H9 (cell line): ENCODE measurements around the gene ATF2. TPM values are rescaled to one million over a fixed set of nuclear protein-coding genes. Genes with fewer than 3 reads are reported as not detected.

Experiments
- DNase-seq: peaks from one replicate; pipeline ENCODE4 v3.0.0-alpha.2; 2017
- H2AFZ ChIP-seq: one replicate; pipeline ENCODE4 v1.6.1; 2013; ENCODE audit warnings: mild to moderate bottlenecking, low read length, control low read depth, moderate library complexity
- H2AK5ac ChIP-seq: 2 replicates; pipeline ENCODE4 v1.6.1; 2013; ENCODE audit warnings: low read length, control low read depth, mixed read lengths; ENCODE audit not compliant: insufficient read length
- H2BK120ac ChIP-seq: one replicate; pipeline ENCODE4 v1.6.1; 2013; ENCODE audit warnings: low read depth, mild to moderate bottlenecking, low read length, control low read depth, inconsistent platforms; ENCODE audit not compliant: poor library complexity, severe bottlenecking
- H2BK12ac ChIP-seq: 2 replicates; pipeline ENCODE4 v1.6.1; 2013; ENCODE audit warnings: low read length, control low read depth, mixed read lengths, low read depth; ENCODE audit not compliant: insufficient read length
- H2BK15ac ChIP-seq: 2 replicates; pipeline ENCODE4 v1.6.1; 2013; ENCODE audit warnings: low read depth, low read length, control low read depth
- H2BK20ac ChIP-seq: one replicate; pipeline ENCODE4 v1.6.1; 2013; ENCODE audit warnings: low read depth, mild to moderate bottlenecking, low read length, control low read depth, inconsistent platforms; ENCODE audit not compliant: poor library complexity, severe bottlenecking
- H2BK5ac ChIP-seq: 2 replicates; pipeline ENCODE4 v1.6.1; 2013; ENCODE audit warnings: low read length, control low read depth, mixed read lengths; ENCODE audit not compliant: insufficient read length
- H3K14ac ChIP-seq: 2 replicates; pipeline ENCODE4 v1.6.1; 2013; ENCODE audit warnings: low read length, control low read depth; ENCODE audit not compliant: insufficient read depth
- H3K18ac ChIP-seq: 2 replicates; pipeline ENCODE4 v1.6.1; 2013; ENCODE audit warnings: low read depth, mild to moderate bottlenecking, mixed read lengths, low read length, control low read depth; ENCODE audit not compliant: insufficient read length
- H3K23ac ChIP-seq: 2 replicates; pipeline ENCODE4 v1.6.1; 2013; ENCODE audit warnings: low read length, control low read depth, mixed read lengths, low read depth; ENCODE audit not compliant: insufficient read length
- H3K23me2 ChIP-seq: 2 replicates; pipeline ENCODE4 v1.6.1; 2013; ENCODE audit warnings: low read depth, mild to moderate bottlenecking, mixed read lengths, low read length, control low read depth; ENCODE audit not compliant: insufficient read length, poor library complexity, severe bottlenecking
- H3K27ac ChIP-seq: 2 replicates; pipeline ENCODE4 v1.5.1; 2013; ENCODE audit warnings: low read length, control low read depth, mixed read lengths, low read depth; ENCODE audit not compliant: insufficient read length
- H3K27me3 ChIP-seq: 2 replicates; pipeline ENCODE4 v1.6.1; 2013; ENCODE audit warnings: low read length, control low read depth, inconsistent platforms; ENCODE audit not compliant: insufficient read depth
- H3K4ac ChIP-seq: 2 replicates; pipeline ENCODE4 v1.6.1; 2013; ENCODE audit warnings: low read depth, mild to moderate bottlenecking, control low read depth, inconsistent platforms, low read length, moderate library complexity
- H3K4me1 ChIP-seq: 2 replicates; pipeline ENCODE4 v1.6.1; 2013; ENCODE audit warnings: low read length, control low read depth, inconsistent platforms; ENCODE audit not compliant: insufficient read depth
- H3K4me2 ChIP-seq: 2 replicates; pipeline ENCODE4 v1.6.1; 2013; ENCODE audit warnings: low read length, control low read depth, mixed read lengths; ENCODE audit not compliant: insufficient read length, insufficient read depth
- H3K56ac ChIP-seq: 2 replicates; pipeline ENCODE4 v1.6.1; 2013; ENCODE audit warnings: low read depth, mild to moderate bottlenecking, mixed read lengths, low read length, control low read depth; ENCODE audit not compliant: insufficient read length
- H3K79me1 ChIP-seq: 2 replicates; pipeline ENCODE4 v1.6.1; 2013; ENCODE audit warnings: low read depth, mild to moderate bottlenecking, moderate library complexity, low read length, control low read depth, inconsistent platforms; ENCODE audit not compliant: insufficient read depth, poor library complexity, severe bottlenecking
- H3K79me2 ChIP-seq: 2 replicates; pipeline ENCODE4 v1.6.1; 2013; ENCODE audit warnings: low read length, control low read depth, inconsistent platforms; ENCODE audit not compliant: insufficient read depth
- H3K9ac ChIP-seq: 2 replicates; pipeline ENCODE4 v1.6.1; 2013; ENCODE audit warnings: low read length, control low read depth, mixed read lengths; ENCODE audit not compliant: insufficient read length; ENCODE audit errors: extremely low read depth
- H3K9me3 ChIP-seq: one replicate; pipeline ENCODE4 v1.6.1; 2013; ENCODE audit warnings: low read depth, low read length, inconsistent platforms; ENCODE audit not compliant: control insufficient read depth
- H3T11ph ChIP-seq: one replicate; pipeline ENCODE4 v1.6.1; 2013; ENCODE audit warnings: mild to moderate bottlenecking, low read length, control low read depth, inconsistent platforms
- H4K20me1 ChIP-seq: one replicate; pipeline ENCODE4 v1.6.1; 2013; ENCODE audit not compliant: control insufficient read depth, insufficient read length, insufficient read depth
- H4K5ac ChIP-seq: 2 replicates; pipeline ENCODE4 v1.6.1; 2013; ENCODE audit warnings: low read depth, mild to moderate bottlenecking, mixed read lengths, low read length, control low read depth; ENCODE audit not compliant: insufficient read length
- H4K8ac ChIP-seq: replicated peaks from 2 replicates; pipeline ENCODE4 v1.6.1; 2013; ENCODE audit warnings: low read length, control low read depth, mixed read lengths, low read depth; ENCODE audit not compliant: insufficient read length
- H4K91ac ChIP-seq: 2 replicates; pipeline ENCODE4 v1.6.1; 2013; ENCODE audit warnings: low read depth, mild to moderate bottlenecking, moderate library complexity, mixed read lengths, low read length, control low read depth; ENCODE audit not compliant: insufficient read length
- H3K27ac Mint-ChIP-seq, 3 experiments: 2 replicates in 2 of 3; 3 replicates in 1 of 3; pipeline ENCODE4 v1.8.0; 2020 to 2021; ENCODE audit warnings: mixed read lengths in 3 of 3, mild to moderate bottlenecking in 1 of 3, moderate library complexity in 1 of 3
- H3K27me3 Mint-ChIP-seq: 2 replicates; pipeline ENCODE4 v1.8.0; 2021; ENCODE audit warnings: low read depth, mild to moderate bottlenecking, moderate library complexity, mixed read lengths
- H3K36me3 Mint-ChIP-seq, 3 experiments: 2 replicates in 2 of 3; 3 replicates in 1 of 3; pipeline ENCODE4 v1.8.0; 2020 to 2021; ENCODE audit warnings: low read depth in 3 of 3, mixed read lengths in 3 of 3; ENCODE audit not compliant: insufficient read depth in 1 of 3
- H3K4me1 Mint-ChIP-seq, 2 experiments: 2 replicates each; pipeline ENCODE4 v1.8.0; 2020; ENCODE audit warnings: mixed read lengths in 2 of 2
- H3K4me3 Mint-ChIP-seq, 2 experiments: 2 replicates in 1 of 2; 3 replicates in 1 of 2; pipeline ENCODE4 v1.8.0; 2020 to 2021; ENCODE audit warnings: mild to moderate bottlenecking in 2 of 2, mixed read lengths in 2 of 2, moderate library complexity in 1 of 2
- H3K9me3 Mint-ChIP-seq, 2 experiments: 2 replicates in 1 of 2; 3 replicates in 1 of 2; pipeline ENCODE4 v1.8.0; 2020; ENCODE audit warnings: mild to moderate bottlenecking in 2 of 2, mixed read lengths in 2 of 2, moderate library complexity in 1 of 2
- WGBS: extraction: QIAGEN DNeasy Blood & Tissue Kit; methylation state at CpG from one replicate; pipeline ENCODE4 v1.1.7; 2013; ENCODE audit warnings: missing lambda C conversion rate, low lambda C conversion rate, mixed read lengths; ENCODE audit not compliant: insufficient read length; ENCODE audit errors: extremely low coverage; 5-methylcytosine and 5-hydroxymethylcytosine counted together
- total RNA-seq: library from RNA; stranded (reverse); gene quantifications from 2 replicates; pipeline ENCODE4 v1.2.1, GENCODE V29; 2021
- TF ChIP-seq, protein P1 (sequence below): fragments of 200-600 bp; sonication (generic); conservative IDR thresholded peaks from 3 replicates; pipeline ENCODE4 v1.8.0; 2021; ENCODE audit warnings: antibody characterized with exemption, mild to moderate bottlenecking

Gene ATF2
- total RNA-seq, 1 experiment from 2014 or later: 40.9 TPM

GRCh38 chr2:175035806-175036205, 132.2 kb downstream of the ATF2 start:
- DNase-seq: no peak
- Histone ChIP-seq H3K9me3 (no peaks in the 10 kb centered on the region), H2BK12ac (no peak overlapping the region), H3K56ac (no peak overlapping the region), H2AK5ac (no peak overlapping the region), H3K18ac (no peak overlapping the region), H3T11ph (no peak overlapping the region), H2BK5ac (no peak overlapping the region), H3K79me2 (no peaks in the 10 kb centered on the region), H4K8ac (no peak overlapping the region), H4K20me1 (no peaks in the 10 kb centered on the region), H2BK120ac (no peak overlapping the region), H3K23ac (no peak overlapping the region), H3K27ac (no peak overlapping the region), H3K79me1 (no peaks in the 10 kb centered on the region), H3K14ac (no peak overlapping the region), H3K23me2 (no peaks in the 10 kb centered on the region), H3K4me2 (no peak overlapping the region), H2AFZ (no peak overlapping the region), H2BK20ac (no peak overlapping the region), H4K91ac (no peak overlapping the region), H2BK15ac (no peak overlapping the region), H4K5ac (no peak overlapping the region), H3K4ac (no peak overlapping the region), H3K4me1 (no peaks in the 10 kb centered on the region), H3K9ac (no peak overlapping the region), H3K27me3 (no peaks in the 10 kb centered on the region)
- WGBS: no CpG with 5 or more reads among the region's 3 CpGs
- Mint-ChIP-seq H3K9me3 (no peaks in the 10 kb centered on the region), H3K4me1 (peaks cover 6 to 8% of the 10 kb centered on the region in 2 experiments; a peak in 3 of 4 replicates), H3K27ac (no peak overlapping the region), H3K36me3 (no peaks in the 10 kb centered on the region; a peak in 1 of 7 replicates), H3K4me3 (no peak overlapping the region), H3K27me3 (no peaks in the 10 kb centered on the region)
- TF ChIP-seq, protein P1, sequence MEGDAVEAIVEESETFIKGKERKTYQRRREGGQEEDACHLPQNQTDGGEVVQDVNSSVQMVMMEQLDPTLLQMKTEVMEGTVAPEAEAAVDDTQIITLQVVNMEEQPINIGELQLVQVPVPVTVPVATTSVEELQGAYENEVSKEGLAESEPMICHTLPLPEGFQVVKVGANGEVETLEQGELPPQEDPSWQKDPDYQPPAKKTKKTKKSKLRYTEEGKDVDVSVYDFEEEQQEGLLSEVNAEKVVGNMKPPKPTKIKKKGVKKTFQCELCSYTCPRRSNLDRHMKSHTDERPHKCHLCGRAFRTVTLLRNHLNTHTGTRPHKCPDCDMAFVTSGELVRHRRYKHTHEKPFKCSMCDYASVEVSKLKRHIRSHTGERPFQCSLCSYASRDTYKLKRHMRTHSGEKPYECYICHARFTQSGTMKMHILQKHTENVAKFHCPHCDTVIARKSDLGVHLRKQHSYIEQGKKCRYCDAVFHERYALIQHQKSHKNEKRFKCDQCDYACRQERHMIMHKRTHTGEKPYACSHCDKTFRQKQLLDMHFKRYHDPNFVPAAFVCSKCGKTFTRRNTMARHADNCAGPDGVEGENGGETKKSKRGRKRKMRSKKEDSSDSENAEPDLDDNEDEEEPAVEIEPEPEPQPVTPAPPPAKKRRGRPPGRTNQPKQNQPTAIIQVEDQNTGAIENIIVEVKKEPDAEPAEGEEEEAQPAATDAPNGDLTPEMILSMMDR: no peak
